IMR-90 (cell line): ENCODE results near the gene WNT3.

Experiments used
- CEBPB ChIP-seq: IDR thresholded peaks from 2 replicates; pipeline ENCODE4 v1.6.1; 2012; ENCODE audit warnings: low read depth, low read length, improper control_type of control experiment
- RAD21 ChIP-seq: IDR thresholded peaks from 2 replicates; pipeline ENCODE4 v1.6.1; 2012; ENCODE audit warnings: low read length, improper control_type of control experiment
- TF ChIP-seq, protein P1 (sequence below): fragments of 150-350 bp; IDR thresholded peaks from 2 replicates; pipeline ENCODE4 v1.6.1; 2017; ENCODE audit warnings: mild to moderate bottlenecking, antibody characterized with exemption, low read length, low read depth
- TF ChIP-seq, protein P2 (sequence below): conservative IDR thresholded peaks from 2 replicates; pipeline ENCODE4 v1.5.1; 2012; ENCODE audit warnings: mild to moderate bottlenecking, low read depth, low read length, improper control_type of control experiment
- TF ChIP-seq, protein P3 (sequence below): fragments of 150-350 bp; IDR thresholded peaks from 2 replicates; pipeline ENCODE4 v1.6.1; 2016; ENCODE audit warnings: low read depth, mild to moderate bottlenecking, low read length, moderate library complexity, borderline replicate concordance

DNA sequence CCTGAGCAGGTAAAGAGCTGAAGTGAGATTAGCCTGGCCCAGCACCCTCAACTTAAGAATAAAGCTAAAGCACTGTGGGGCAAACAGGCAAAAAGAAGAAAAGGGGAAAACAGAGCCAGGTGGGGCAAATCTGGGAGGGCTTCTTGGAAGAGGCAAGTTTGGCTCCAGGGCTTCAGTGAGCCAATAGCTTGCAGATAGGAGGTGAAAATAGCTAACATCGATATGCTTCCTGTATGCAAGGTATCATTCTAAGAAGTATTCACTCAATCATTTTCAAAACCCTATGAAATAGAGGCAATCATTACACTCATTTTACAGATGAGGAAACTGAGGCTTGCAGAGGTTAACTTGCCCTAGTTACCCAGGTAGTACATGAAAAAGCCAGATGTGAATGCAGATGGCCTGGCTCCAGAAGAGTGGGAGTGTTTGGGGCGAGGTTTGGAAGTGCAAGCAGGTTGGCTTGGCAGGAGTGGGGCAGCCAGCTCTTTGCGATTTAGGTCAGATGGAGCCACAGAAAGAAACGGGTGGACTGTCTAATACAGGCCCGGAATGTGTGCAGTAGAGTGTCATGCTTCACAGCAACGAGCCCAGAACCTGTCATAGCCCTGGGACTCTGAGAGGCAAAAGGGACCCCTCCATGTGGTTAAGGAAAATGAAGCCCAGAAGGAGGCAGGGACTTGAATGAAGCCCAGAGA is 5.7 kb downstream of the WNT3 start:
- TF ChIP-seq, protein P1, sequence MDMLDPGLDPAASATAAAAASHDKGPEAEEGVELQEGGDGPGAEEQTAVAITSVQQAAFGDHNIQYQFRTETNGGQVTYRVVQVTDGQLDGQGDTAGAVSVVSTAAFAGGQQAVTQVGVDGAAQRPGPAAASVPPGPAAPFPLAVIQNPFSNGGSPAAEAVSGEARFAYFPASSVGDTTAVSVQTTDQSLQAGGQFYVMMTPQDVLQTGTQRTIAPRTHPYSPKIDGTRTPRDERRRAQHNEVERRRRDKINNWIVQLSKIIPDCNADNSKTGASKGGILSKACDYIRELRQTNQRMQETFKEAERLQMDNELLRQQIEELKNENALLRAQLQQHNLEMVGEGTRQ, result no peak
- no peak for TF ChIP-seq RAD21
- TF ChIP-seq, protein P2, sequence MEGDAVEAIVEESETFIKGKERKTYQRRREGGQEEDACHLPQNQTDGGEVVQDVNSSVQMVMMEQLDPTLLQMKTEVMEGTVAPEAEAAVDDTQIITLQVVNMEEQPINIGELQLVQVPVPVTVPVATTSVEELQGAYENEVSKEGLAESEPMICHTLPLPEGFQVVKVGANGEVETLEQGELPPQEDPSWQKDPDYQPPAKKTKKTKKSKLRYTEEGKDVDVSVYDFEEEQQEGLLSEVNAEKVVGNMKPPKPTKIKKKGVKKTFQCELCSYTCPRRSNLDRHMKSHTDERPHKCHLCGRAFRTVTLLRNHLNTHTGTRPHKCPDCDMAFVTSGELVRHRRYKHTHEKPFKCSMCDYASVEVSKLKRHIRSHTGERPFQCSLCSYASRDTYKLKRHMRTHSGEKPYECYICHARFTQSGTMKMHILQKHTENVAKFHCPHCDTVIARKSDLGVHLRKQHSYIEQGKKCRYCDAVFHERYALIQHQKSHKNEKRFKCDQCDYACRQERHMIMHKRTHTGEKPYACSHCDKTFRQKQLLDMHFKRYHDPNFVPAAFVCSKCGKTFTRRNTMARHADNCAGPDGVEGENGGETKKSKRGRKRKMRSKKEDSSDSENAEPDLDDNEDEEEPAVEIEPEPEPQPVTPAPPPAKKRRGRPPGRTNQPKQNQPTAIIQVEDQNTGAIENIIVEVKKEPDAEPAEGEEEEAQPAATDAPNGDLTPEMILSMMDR, result no peak
- TF ChIP-seq, protein P3, sequence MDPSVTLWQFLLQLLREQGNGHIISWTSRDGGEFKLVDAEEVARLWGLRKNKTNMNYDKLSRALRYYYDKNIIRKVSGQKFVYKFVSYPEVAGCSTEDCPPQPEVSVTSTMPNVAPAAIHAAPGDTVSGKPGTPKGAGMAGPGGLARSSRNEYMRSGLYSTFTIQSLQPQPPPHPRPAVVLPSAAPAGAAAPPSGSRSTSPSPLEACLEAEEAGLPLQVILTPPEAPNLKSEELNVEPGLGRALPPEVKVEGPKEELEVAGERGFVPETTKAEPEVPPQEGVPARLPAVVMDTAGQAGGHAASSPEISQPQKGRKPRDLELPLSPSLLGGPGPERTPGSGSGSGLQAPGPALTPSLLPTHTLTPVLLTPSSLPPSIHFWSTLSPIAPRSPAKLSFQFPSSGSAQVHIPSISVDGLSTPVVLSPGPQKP, result no peak
- no peak for TF ChIP-seq CEBPB
